ENCODE measurements around the gene HLA-DRA. TPM values are rescaled to one million over a fixed set of nuclear protein-coding genes. Genes with fewer than 3 reads are reported as not detected.

Gene HLA-DRA
- total and polyA plus RNA-seq, 2 experiments from 2014 or later: 6.9 to 7.7 TPM

DNA sequence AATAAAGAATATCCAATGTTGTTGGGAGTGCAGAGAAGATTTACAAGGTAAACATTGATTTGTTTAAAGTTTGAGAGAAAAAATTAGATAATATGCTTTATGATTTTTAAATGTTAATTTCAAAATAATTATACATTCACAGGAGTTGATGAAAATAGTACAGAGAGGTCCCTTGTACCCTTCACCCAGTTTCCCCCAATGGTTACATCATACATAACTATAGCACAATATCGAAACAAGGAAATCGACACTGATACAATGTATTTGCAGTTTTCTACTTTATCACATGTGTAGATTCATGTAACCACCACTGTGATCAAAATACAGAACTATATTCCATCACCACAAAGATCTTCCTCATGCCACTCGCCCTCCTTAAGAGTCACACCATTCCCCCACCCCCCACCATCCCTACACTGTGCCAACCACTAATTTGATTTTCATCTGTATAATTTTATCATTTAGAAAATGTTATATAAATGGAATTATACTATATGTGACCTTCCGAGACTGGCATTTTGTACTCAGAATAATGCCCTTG lies 11.7 kb upstream of the HLA-DRA start (continued):
- TF ChIP-seq, protein P1, sequence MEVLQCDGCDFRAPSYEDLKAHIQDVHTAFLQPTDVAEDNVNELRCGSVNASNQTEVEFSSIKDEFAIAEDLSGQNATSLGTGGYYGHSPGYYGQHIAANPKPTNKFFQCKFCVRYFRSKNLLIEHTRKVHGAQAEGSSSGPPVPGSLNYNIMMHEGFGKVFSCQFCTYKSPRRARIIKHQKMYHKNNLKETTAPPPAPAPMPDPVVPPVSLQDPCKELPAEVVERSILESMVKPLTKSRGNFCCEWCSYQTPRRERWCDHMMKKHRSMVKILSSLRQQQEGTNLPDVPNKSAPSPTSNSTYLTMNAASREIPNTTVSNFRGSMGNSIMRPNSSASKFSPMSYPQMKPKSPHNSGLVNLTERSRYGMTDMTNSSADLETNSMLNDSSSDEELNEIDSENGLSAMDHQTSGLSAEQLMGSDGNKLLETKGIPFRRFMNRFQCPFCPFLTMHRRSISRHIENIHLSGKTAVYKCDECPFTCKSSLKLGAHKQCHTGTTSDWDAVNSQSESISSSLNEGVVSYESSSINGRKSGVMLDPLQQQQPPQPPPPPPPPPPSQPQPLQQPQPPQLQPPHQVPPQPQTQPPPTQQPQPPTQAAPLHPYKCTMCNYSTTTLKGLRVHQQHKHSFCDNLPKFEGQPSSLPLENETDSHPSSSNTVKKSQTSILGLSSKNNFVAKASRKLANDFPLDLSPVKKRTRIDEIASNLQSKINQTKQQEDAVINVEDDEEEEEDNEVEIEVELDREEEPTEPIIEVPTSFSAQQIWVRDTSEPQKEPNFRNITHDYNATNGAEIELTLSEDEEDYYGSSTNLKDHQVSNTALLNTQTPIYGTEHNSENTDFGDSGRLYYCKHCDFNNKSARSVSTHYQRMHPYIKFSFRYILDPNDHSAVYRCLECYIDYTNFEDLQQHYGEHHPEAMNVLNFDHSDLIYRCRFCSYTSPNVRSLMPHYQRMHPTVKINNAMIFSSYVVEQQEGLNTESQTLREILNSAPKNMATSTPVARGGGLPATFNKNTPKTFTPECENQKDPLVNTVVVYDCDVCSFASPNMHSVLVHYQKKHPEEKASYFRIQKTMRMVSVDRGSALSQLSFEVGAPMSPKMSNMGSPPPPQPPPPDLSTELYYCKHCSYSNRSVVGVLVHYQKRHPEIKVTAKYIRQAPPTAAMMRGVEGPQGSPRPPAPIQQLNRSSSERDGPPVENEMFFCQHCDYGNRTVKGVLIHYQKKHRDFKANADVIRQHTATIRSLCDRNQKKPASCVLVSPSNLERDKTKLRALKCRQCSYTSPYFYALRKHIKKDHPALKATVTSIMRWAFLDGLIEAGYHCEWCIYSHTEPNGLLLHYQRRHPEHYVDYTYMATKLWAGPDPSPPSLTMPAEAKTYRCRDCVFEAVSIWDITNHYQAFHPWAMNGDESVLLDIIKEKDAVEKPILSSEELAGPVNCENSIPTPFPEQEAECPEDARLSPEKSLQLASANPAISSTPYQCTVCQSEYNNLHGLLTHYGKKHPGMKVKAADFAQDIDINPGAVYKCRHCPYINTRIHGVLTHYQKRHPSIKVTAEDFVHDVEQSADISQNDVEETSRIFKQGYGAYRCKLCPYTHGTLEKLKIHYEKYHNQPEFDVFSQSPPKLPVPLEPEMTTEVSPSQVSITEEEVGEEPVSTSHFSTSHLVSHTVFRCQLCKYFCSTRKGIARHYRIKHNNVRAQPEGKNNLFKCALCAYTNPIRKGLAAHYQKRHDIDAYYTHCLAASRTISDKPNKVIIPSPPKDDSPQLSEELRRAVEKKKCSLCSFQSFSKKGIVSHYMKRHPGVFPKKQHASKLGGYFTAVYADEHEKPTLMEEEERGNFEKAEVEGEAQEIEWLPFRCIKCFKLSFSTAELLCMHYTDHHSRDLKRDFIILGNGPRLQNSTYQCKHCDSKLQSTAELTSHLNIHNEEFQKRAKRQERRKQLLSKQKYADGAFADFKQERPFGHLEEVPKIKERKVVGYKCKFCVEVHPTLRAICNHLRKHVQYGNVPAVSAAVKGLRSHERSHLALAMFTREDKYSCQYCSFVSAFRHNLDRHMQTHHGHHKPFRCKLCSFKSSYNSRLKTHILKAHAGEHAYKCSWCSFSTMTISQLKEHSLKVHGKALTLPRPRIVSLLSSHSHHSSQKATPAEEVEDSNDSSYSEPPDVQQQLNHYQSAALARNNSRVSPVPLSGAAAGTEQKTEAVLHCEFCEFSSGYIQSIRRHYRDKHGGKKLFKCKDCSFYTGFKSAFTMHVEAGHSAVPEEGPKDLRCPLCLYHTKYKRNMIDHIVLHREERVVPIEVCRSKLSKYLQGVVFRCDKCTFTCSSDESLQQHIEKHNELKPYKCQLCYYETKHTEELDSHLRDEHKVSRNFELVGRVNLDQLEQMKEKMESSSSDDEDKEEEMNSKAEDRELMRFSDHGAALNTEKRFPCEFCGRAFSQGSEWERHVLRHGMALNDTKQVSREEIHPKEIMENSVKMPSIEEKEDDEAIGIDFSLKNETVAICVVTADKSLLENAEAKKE (CRISPR knock-in tag; IDR thresholded peaks at IDR 0.05): no peak
- no peak for TF ChIP-seq NANOG (IDR thresholded peaks at IDR 0.05; ENCODE audit: borderline replicate concordance)
- TF ChIP-seq ZNF331 (CRISPR knock-in tag; IDR thresholded peaks at IDR 0.05; ENCODE audit: low read depth): no peak
- no peak for TF ChIP-seq POLR2AphosphoS5 (IDR thresholded peaks at IDR 0.05; ENCODE audit: low read depth)
- TF ChIP-seq EZH2 (IDR thresholded peaks at IDR 0.05; ENCODE audit: low read depth, unreplicated experiment): no peak
- no peak for TF ChIP-seq STAT1 (IDR thresholded peaks at IDR 0.05; ENCODE audit: unreplicated experiment)
- no peak for TF ChIP-seq JUNB (IDR thresholded peaks at IDR 0.05; ENCODE audit: unreplicated experiment)
- TF ChIP-seq, protein P2, sequence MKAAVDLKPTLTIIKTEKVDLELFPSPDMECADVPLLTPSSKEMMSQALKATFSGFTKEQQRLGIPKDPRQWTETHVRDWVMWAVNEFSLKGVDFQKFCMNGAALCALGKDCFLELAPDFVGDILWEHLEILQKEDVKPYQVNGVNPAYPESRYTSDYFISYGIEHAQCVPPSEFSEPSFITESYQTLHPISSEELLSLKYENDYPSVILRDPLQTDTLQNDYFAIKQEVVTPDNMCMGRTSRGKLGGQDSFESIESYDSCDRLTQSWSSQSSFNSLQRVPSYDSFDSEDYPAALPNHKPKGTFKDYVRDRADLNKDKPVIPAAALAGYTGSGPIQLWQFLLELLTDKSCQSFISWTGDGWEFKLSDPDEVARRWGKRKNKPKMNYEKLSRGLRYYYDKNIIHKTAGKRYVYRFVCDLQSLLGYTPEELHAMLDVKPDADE (IDR thresholded peaks at IDR 0.05): no peak

DNA sequence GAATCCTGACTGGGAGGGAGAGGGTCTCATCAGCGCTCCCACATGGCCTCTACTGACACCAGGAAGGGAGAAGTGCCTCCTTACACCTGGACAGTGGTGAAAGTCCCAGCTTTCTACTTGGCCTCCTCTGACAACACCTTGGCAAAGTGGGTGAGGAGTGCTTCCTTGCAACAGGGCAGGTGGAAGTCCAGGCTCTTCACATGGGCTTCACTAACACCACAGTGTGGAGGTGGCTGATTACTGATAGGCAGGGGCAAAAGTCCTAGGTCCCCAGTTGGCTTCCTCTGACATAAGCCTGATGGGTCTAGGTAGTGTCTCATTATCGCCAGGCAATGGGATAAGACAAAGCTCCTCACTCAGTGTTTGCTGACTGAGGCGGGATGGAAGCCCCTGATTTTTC lies 9.5 kb upstream of the HLA-DRA start:
- no peak for TF ChIP-seq ZNF114 (CRISPR knock-in tag; IDR thresholded peaks at IDR 0.05)
- no peak for TF ChIP-seq JUNB (IDR thresholded peaks at IDR 0.05; ENCODE audit: unreplicated experiment)
- no peak for TF ChIP-seq CREB1 (CRISPR knock-in tag; IDR thresholded peaks at IDR 0.05; ENCODE audit: low read depth)
- TF ChIP-seq, protein P1 (CRISPR knock-in tag; IDR thresholded peaks at IDR 0.05): no peak
- H3K4me2 ChIP-seq: no peak overlapping the region
- DNase-seq (ENCODE audit: low spot score) (no peak), ATAC-seq (no peak)
- H3K79me2 ChIP-seq (replicated peaks; ENCODE audit: insufficient read depth): no peaks in the 10 kb centered on the region
- no peaks in the 10 kb centered on the region for H3K9me3 Mint-ChIP-seq
- H3K27ac ChIP-seq (ENCODE audit: low read depth): no peak overlapping the region
- H2AFZ ChIP-seq: no peak overlapping the region
- no peaks in the 10 kb centered on the region for H3K4me1 Mint-ChIP-seq
- H3K27me3 Mint-ChIP-seq (ENCODE audit: insufficient read depth, low read depth, poor library complexity): no peaks in the 10 kb centered on the region
- H4K20me1 ChIP-seq (replicated peaks; ENCODE audit: insufficient read depth): no peaks in the 10 kb centered on the region
- no peaks in the 10 kb centered on the region for H3K36me3 ChIP-seq (ENCODE audit: insufficient read depth)
- no peaks in the 10 kb centered on the region for H3K36me3 Mint-ChIP-seq (ENCODE audit: low read depth)
- no peak overlapping the region for H3K4me3 Mint-ChIP-seq
- no peaks in the 10 kb centered on the region for H3K4me1 ChIP-seq (ENCODE audit: insufficient read depth)
- no peak overlapping the region for H3K4me3 ChIP-seq
- H3K27me3 ChIP-seq (ENCODE audit: insufficient read depth): no peaks in the 10 kb centered on the region
- H3F3A ChIP-seq (replicated peaks; ENCODE audit: low read depth): no peaks in the 10 kb centered on the region
- H3K27ac Mint-ChIP-seq: no peak overlapping the region
- H3K9me2 ChIP-seq (ENCODE audit: insufficient read depth): no peaks in the 10 kb centered on the region

All from GM23338 (cell line).